GM12878 (cell line): ENCODE results near the gene HRNR. TPM values are rescaled to one million over a fixed set of nuclear protein-coding genes. Genes with fewer than 3 reads are reported as not detected.

Source experiments
- ATAC-seq: fragments of 200-7000 bp; cut with Tn5 transposase; 3 replicates; pipeline ENCODE4 v1.9.1; 2020; ENCODE audit warnings: mild to moderate bottlenecking, moderate library complexity
- BruUV-seq: library from RNA; stranded (reverse); fragments of 400-500 nt; replicated peaks from 2 replicates; lab custom pipeline; 2021; lab: Mats Ljungman, UMichigan
- CTCF ChIA-PET: fragments of 300-600 bp; sonication (Branson Sonifier 250); formaldehyde crosslinking; extraction: SDS; loops from one replicate; lab custom pipeline; 2021; ENCODE audit warnings: inconsistent platforms; lab: Yijun Ruan, JAX
- POLR2A ChIA-PET: fragments of 350-600 bp; formaldehyde crosslinking; extraction: SDS; loops from one replicate; lab custom pipeline; 2021; ENCODE audit warnings: inconsistent platforms; lab: Charles Lee
- RAD21 ChIA-PET: fragments of 300-600 bp; sonication (Branson Sonifier 250); formaldehyde crosslinking; loops from one replicate; lab custom pipeline; 2023; ENCODE audit warnings: antibody characterized with exemption; ENCODE audit not compliant: unreplicated experiment; lab: Charles Lee
- SMC1A ChIA-PET: fragments of 300-600 bp; sonication (Branson Sonifier 250); formaldehyde crosslinking; loops from one replicate; lab custom pipeline; 2023; ENCODE audit not compliant: unreplicated experiment, uncharacterized antibody; lab: Charles Lee
- DNase-seq: peaks from one replicate; pipeline ENCODE4 v3.0.0-alpha.2; 2011; ENCODE audit warnings: low read depth, low spot score
- FAIRE-seq: peaks from 3 replicates; lab custom pipeline; 2011; peaks lifted over from hg19 to GRCh38; lab: Jason Lieb, UNC
- H2AFZ ChIP-seq: 2 replicates; pipeline ENCODE4 v1.6.0; 2011; ENCODE audit warnings: low read depth, low read length, control low read depth; ENCODE audit not compliant: control insufficient read depth
- H3K27ac ChIP-seq: 2 replicates; pipeline ENCODE4 v1.5.1; 2011; ENCODE audit warnings: control low read depth; ENCODE audit not compliant: control insufficient read depth, insufficient read depth
- H3K27me3 ChIP-seq, 2 experiments: replicated peaks in 1 of 2; 2 replicates each; pipeline versions ENCODE4 v1.6.0 to v1.6.1; 2011; ENCODE audit warnings: low read length in 1 of 2; ENCODE audit not compliant: control insufficient read depth in 2 of 2, insufficient read depth in 2 of 2
- H3K36me3 ChIP-seq, 2 experiments: 2 replicates each; pipeline ENCODE4 v1.5.1; 2011; ENCODE audit warnings: low read length in 1 of 2; ENCODE audit not compliant: control insufficient read depth in 2 of 2, insufficient read depth in 2 of 2
- H3K4me1 ChIP-seq: 2 replicates; pipeline ENCODE4 v1.6.1; 2011; ENCODE audit warnings: mild to moderate bottlenecking, low read length, moderate library complexity, mixed read lengths; ENCODE audit not compliant: control insufficient read depth, insufficient read depth
- H3K4me2 ChIP-seq: 2 replicates; pipeline ENCODE4 v1.6.0; 2011; ENCODE audit warnings: control low read depth; ENCODE audit not compliant: control insufficient read depth, insufficient read depth
- H3K4me3 ChIP-seq: fragments of 200-600 bp; sonication (generic); 2 replicates; pipeline ENCODE4 v1.5.1; 2016
- H3K79me2 ChIP-seq: 2 replicates; pipeline ENCODE4 v1.6.0; 2011; ENCODE audit warnings: low read length; ENCODE audit not compliant: control insufficient read depth, insufficient read depth
- H3K9ac ChIP-seq: 2 replicates; pipeline ENCODE4 v1.8.0; 2011; ENCODE audit warnings: low read length, control low read depth, mixed read lengths; ENCODE audit not compliant: control insufficient read depth, insufficient read depth
- H3K9me3 ChIP-seq: replicated peaks from 3 replicates; pipeline ENCODE4 v1.5.1; 2011; ENCODE audit warnings: mild to moderate bottlenecking, low read length; ENCODE audit not compliant: control insufficient read depth, insufficient read depth
- H4K20me1 ChIP-seq: 2 replicates; pipeline ENCODE4 v1.6.0; 2011; ENCODE audit not compliant: control insufficient read depth, insufficient read depth
- ASH2L ChIP-seq: fragments of 300-600, 200-600 bp; sonication (generic); IDR thresholded peaks from 2 replicates; pipeline ENCODE4 v1.6.1; 2017; ENCODE audit warnings: low read depth, mild to moderate bottlenecking, borderline replicate concordance
- CHD1 ChIP-seq: IDR thresholded peaks from 2 replicates; pipeline ENCODE4 v1.6.1; 2012; ENCODE audit warnings: low read depth, low read length, improper control_type of control experiment
- EP300 ChIP-seq, 2 experiments: fragments of 150-350 bp in 1 of 2; IDR thresholded peaks; 2 replicates each; pipeline ENCODE4 v1.6.1; 2011 to 2012; ENCODE audit warnings: low read depth in 2 of 2, low read length in 2 of 2, borderline replicate concordance in 1 of 2, improper control_type of control experiment in 1 of 2, inconsistent platforms in 1 of 2; ENCODE audit not compliant: control insufficient read depth in 1 of 2
- FOS ChIP-seq: IDR thresholded peaks from 3 replicates; pipeline ENCODE4 v1.6.1; 2011; ENCODE audit warnings: borderline replicate concordance; ENCODE audit not compliant: insufficient read length; ENCODE audit errors: extremely low read depth
- FOXK2 ChIP-seq: fragments of 450-650 bp; IDR thresholded peaks from 2 replicates; pipeline ENCODE4 v1.6.1; 2017; ENCODE audit warnings: mild to moderate bottlenecking, moderate library complexity
- IKZF2 ChIP-seq, 2 experiments: fragments of 450-650 bp; IDR thresholded peaks; 2 replicates each; pipeline ENCODE4 v1.6.1; 2017; ENCODE audit warnings: mild to moderate bottlenecking in 2 of 2, moderate library complexity in 2 of 2
- MEF2A ChIP-seq: IDR thresholded peaks from 2 replicates; pipeline ENCODE4 v1.6.1; 2011; ENCODE audit warnings: low read depth, mild to moderate bottlenecking, low read length, moderate library complexity; ENCODE audit not compliant: insufficient read depth
- MXI1 ChIP-seq: fragments of 150-350 bp; IDR thresholded peaks from 2 replicates; pipeline ENCODE4 v1.6.1; 2011; ENCODE audit warnings: low read depth, mild to moderate bottlenecking, inconsistent platforms, low read length, improper control_type of control experiment
- NFYB ChIP-seq: IDR thresholded peaks from 2 replicates; pipeline ENCODE4 v1.6.1; 2011; ENCODE audit warnings: low read depth, mild to moderate bottlenecking, low read length, improper control_type of control experiment, moderate library complexity; ENCODE audit not compliant: insufficient read depth
- POU2F2 ChIP-seq: IDR thresholded peaks from 3 replicates; pipeline ENCODE4 v1.6.1; 2011; ENCODE audit warnings: low read depth, mild to moderate bottlenecking, low read length, borderline replicate concordance
- STAT1 ChIP-seq: fragments of 450-650 bp; conservative IDR thresholded peaks from 2 replicates; pipeline ENCODE4 v1.6.1; 2014; ENCODE audit warnings: antibody characterized with exemption, mild to moderate bottlenecking
- ZNF687 ChIP-seq: fragments of 450-650 bp; IDR thresholded peaks from 2 replicates; pipeline ENCODE4 v1.6.1; 2017; ENCODE audit warnings: mild to moderate bottlenecking, moderate library complexity
- whole genome bisulfite sequencing: methylation state at CpG from one replicate; pipeline ENCODE4 v1.1.6; 2016; ENCODE audit warnings: low lambda C conversion rate; ENCODE audit not compliant: insufficient replicate concordance, insufficient coverage; ENCODE audit errors: missing lambda C conversion rate; 5-methylcytosine and 5-hydroxymethylcytosine counted together
- in situ Hi-C: fragments of 300-500 bp; cut with MboI; formaldehyde crosslinking; loops from 9 replicates; pipeline ENCODE4 v1.14.3; 2018; ENCODE audit warnings: mixed read lengths
- intact Hi-C: fragments of 100-400 bp; cut with micrococcal nuclease; formaldehyde crosslinking; loops from one replicate; pipeline ENCODE4 v1.14.2; 2022; ENCODE audit not compliant: unreplicated experiment
- polyA plus RNA-seq, 11 experiments: library from polyadenylated mRNA; depleted of rRNA in 4 of 11; unstranded in 6 of 11; stranded (reverse) in 5 of 11; fragments of >200 nt; fragmentation: Nextera tagmentation in 4 of 11; fragmentation: Illumina TruSeq in 1 of 11; extraction: Ambion mirVana in 4 of 11; extraction: Trizol in 1 of 11; gene quantifications; 1 replicate in 1 of 11; 2 replicates in 10 of 11; pipeline versions ENCODE4 v1.2.1 to v1.2.3, GENCODE V29; 2011 to 2016; ENCODE audit warnings: inconsistent platforms in 2 of 11, missing spikeins in 2 of 11, low read depth in 1 of 11
- total RNA-seq, 4 experiments: library from RNA; depleted of rRNA in 3 of 4; stranded (reverse); fragments of >200 nt in 3 of 4; fragmentation: Illumina TruSeq in 1 of 4; extraction: Trizol in 1 of 4; gene quantifications; 2 replicates each; pipeline versions ENCODE4 v1.2.1 to v1.2.3, GENCODE V29; 2013 to 2021
- TF ChIP-seq, protein P1 (sequence below): fragments of 450-650 bp; conservative IDR thresholded peaks from 2 replicates; pipeline ENCODE4 v1.6.1; 2017; ENCODE audit warnings: mild to moderate bottlenecking, moderate library complexity
- TF ChIP-seq, protein P2 (sequence below): IDR thresholded peaks from 2 replicates; pipeline ENCODE4 v1.6.1; 2011; ENCODE audit warnings: low read depth, low read length, improper control_type of control experiment, borderline replicate concordance

HRNR gene
- total and polyA plus RNA-seq, 10 of the 15 experiments (the other 5 are each of a cell fraction or from before 2014, with no cell fraction given) = not detected

GRCh38 chr1:152167835-152168534, 56.0 kb downstream of the HRNR start:
- H2AFZ ChIP-seq = no peak overlapping the region
- in situ Hi-C loops (no loop called here), intact Hi-C loops (no loop called here)
- no peaks in the 10 kb centered on the region for H3K36me3 ChIP-seq
- no peak for DNase-seq
- ChIA-PET SMC1A (no interaction called here), RAD21 (no interaction called here), POLR2A (no interaction called here), CTCF (no interaction called here)
- no peaks in the 10 kb centered on the region for H3K9me3 ChIP-seq
- no peak for ATAC-seq
- H3K27me3 ChIP-seq = no peaks in the 10 kb centered on the region
- H3K4me2 ChIP-seq = no peak overlapping the region
- no peak overlapping the region for H3K9ac ChIP-seq
- FAIRE-seq = no peak
- H3K4me3 ChIP-seq = no peak overlapping the region
- no peaks in the 10 kb centered on the region for H3K79me2 ChIP-seq
- no peak overlapping the region for H3K27ac ChIP-seq
- H3K4me1 ChIP-seq = peaks cover 14% of the 10 kb centered on the region
- WGBS = 4% methylated on average over 3 of the region's 3 CpGs
- no peaks in the 10 kb centered on the region for H4K20me1 ChIP-seq
- BruUV-seq = no TSS peak
- TF ChIP-seq ASH2L (no peak), EP300 (IDR thresholded peaks at IDR 0.05; ENCODE audit: borderline replicate concordance in 1 of 2, control insufficient read depth in 1 of 2, low read depth in 2 of 2, low read length in 2 of 2) (no peak), STAT1 (no peak), ZNF687 (no peak), CHD1 (no peak), POU2F2 (no peak), FOS (no peak), NFYB (no peak), IKZF2 (IDR thresholded peaks at IDR 0.05) (no peak), MEF2A (no peak), MXI1 (no peak), FOXK2 (no peak)
- TF ChIP-seq, protein P1, sequence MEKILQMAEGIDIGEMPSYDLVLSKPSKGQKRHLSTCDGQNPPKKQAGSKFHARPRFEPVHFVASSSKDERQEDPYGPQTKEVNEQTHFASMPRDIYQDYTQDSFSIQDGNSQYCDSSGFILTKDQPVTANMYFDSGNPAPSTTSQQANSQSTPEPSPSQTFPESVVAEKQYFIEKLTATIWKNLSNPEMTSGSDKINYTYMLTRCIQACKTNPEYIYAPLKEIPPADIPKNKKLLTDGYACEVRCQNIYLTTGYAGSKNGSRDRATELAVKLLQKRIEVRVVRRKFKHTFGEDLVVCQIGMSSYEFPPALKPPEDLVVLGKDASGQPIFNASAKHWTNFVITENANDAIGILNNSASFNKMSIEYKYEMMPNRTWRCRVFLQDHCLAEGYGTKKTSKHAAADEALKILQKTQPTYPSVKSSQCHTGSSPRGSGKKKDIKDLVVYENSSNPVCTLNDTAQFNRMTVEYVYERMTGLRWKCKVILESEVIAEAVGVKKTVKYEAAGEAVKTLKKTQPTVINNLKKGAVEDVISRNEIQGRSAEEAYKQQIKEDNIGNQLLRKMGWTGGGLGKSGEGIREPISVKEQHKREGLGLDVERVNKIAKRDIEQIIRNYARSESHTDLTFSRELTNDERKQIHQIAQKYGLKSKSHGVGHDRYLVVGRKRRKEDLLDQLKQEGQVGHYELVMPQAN = no peak
- TF ChIP-seq, protein P2, sequence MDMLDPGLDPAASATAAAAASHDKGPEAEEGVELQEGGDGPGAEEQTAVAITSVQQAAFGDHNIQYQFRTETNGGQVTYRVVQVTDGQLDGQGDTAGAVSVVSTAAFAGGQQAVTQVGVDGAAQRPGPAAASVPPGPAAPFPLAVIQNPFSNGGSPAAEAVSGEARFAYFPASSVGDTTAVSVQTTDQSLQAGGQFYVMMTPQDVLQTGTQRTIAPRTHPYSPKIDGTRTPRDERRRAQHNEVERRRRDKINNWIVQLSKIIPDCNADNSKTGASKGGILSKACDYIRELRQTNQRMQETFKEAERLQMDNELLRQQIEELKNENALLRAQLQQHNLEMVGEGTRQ = no peak
